Lower lobe of right lung (tissue), 2 donors: ENCODE results near the gene SYNPO. TPM values are rescaled to one million over a fixed set of nuclear protein-coding genes. Genes with fewer than 3 reads are reported as not detected.
A peak's percentile ranks its signal among the peaks of the same experiment; 100 is the strongest.

Source experiments
- ATAC-seq, 2 donors: fragments of 200-7000 bp; cut with Tn5 transposase; one replicate each; pipeline ENCODE4 v1.9.1; 2020 to 2022; ENCODE audit warnings: mild to moderate bottlenecking in 2 of 2, moderate library complexity in 2 of 2
- DNase-seq: peaks from one replicate; pipeline ENCODE4 v3.0.0-alpha.2; 2020
- H3K27ac ChIP-seq: fragments of 200-600 bp; one replicate; pipeline ENCODE4 v1.8.0; 2022
- H3K27me3 ChIP-seq: fragments of 200-600 bp; one replicate; pipeline ENCODE4 v1.8.0; 2022; ENCODE audit warnings: low read depth
- H3K36me3 ChIP-seq: fragments of 200-600 bp; one replicate; pipeline ENCODE4 v1.8.0; 2022; ENCODE audit warnings: mild to moderate bottlenecking
- H3K4me1 ChIP-seq: fragments of 200-600 bp; one replicate; pipeline ENCODE4 v1.8.0; 2022
- H3K4me3 ChIP-seq: fragments of 200-600 bp; one replicate; pipeline ENCODE4 v1.8.0; 2022; ENCODE audit warnings: mild to moderate bottlenecking
- H3K9me3 ChIP-seq: fragments of 200-600 bp; one replicate; pipeline ENCODE4 v1.8.0; 2022
- intact Hi-C: fragments of 100-400 bp; cut with DNase I; formaldehyde crosslinking; loops from one replicate; pipeline ENCODE4 v1.11.0; 2022
- total RNA-seq: library from RNA; stranded (reverse); fragmentation: NEBNext Ultra II Directional; extraction: Animal tissue kit (Norgen Biotek cat#: 25700); gene quantifications from one replicate; pipeline ENCODE4 v1.2.1, GENCODE V29; 2021
- TF ChIP-seq, protein P1 (sequence below): fragments of 200-600 bp; IDR thresholded peaks from one replicate; pipeline ENCODE4 v1.8.0; 2022; ENCODE audit warnings: antibody characterized with exemption, mild to moderate bottlenecking
- donor health status: DM: no; HTN: yes; CAD: no; lungs with severe emphysema.

Gene SYNPO
- total RNA-seq, 1 donor from 2014 or later, result 90.6 TPM

DNA sequence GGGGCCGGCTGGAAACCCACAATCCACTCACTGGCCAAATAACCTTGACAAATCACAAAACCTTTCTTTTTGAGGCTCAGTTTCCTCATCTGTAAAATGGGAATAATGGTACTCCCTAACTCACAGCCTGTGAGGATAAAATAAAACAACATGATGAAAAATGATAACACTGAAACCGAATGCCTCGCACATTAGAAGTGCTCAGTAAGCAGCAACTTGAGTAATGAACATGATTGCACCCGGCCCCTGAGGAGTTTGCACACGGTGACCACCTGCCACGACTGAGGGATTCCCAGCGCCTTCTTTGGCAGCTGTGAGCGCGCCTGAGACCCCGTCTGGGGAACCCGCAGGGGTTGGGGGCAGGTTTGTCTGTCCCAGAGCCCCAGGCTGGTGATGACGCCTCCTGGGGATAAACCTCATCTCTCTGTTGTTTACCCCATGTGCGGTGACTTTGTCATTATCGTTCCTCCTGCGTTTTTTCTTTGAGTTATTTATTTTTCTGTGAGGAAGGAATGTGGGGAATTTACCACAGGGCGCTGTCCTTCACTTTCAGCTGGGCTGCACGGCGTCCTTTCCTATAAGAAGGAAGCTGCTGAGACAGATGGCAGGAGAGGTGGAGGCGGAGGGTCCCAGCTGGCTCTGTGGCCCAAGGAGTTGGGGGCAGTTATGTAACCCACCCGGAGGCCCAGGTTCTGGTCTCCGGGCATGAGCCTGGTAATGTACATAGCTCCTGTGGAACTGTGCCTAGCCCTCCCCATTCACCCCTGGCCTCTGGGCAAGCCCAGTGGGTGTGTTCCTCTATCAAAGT is 3.0 kb upstream of the SYNPO start:
- Histone ChIP-seq H3K27ac (peak overlapping the region; percentile 79), H3K27me3 (no peaks in the 10 kb centered on the region), H3K4me3 (peak overlapping the region; percentile 20), H3K9me3 (no peaks in the 10 kb centered on the region), H3K4me1 (peaks cover 79% of the 10 kb centered on the region), H3K36me3 (no peaks in the 10 kb centered on the region)
- ATAC-seq, result peak; percentile 31 to 48
- TF ChIP-seq, protein P1, sequence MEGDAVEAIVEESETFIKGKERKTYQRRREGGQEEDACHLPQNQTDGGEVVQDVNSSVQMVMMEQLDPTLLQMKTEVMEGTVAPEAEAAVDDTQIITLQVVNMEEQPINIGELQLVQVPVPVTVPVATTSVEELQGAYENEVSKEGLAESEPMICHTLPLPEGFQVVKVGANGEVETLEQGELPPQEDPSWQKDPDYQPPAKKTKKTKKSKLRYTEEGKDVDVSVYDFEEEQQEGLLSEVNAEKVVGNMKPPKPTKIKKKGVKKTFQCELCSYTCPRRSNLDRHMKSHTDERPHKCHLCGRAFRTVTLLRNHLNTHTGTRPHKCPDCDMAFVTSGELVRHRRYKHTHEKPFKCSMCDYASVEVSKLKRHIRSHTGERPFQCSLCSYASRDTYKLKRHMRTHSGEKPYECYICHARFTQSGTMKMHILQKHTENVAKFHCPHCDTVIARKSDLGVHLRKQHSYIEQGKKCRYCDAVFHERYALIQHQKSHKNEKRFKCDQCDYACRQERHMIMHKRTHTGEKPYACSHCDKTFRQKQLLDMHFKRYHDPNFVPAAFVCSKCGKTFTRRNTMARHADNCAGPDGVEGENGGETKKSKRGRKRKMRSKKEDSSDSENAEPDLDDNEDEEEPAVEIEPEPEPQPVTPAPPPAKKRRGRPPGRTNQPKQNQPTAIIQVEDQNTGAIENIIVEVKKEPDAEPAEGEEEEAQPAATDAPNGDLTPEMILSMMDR, result no peak
- no peak for DNase-seq
- intact Hi-C loops, result no loop called here

- no peak for ATAC-seq
- Histone ChIP-seq H3K27ac (peak overlapping the region; percentile 79), H3K36me3 (no peaks in the 10 kb centered on the region), H3K27me3 (no peaks in the 10 kb centered on the region), H3K4me3 (peak overlapping the region; percentile 20), H3K4me1 (peaks cover 81% of the 10 kb centered on the region), H3K9me3 (no peaks in the 10 kb centered on the region)
- TF ChIP-seq, protein P1, result no peak
- DNase-seq, result no peak
- intact Hi-C loops, result no loop called here
Measured at GRCh38 chr5:150638053-150638444, 2.4 kb upstream of the SYNPO start.

DNA sequence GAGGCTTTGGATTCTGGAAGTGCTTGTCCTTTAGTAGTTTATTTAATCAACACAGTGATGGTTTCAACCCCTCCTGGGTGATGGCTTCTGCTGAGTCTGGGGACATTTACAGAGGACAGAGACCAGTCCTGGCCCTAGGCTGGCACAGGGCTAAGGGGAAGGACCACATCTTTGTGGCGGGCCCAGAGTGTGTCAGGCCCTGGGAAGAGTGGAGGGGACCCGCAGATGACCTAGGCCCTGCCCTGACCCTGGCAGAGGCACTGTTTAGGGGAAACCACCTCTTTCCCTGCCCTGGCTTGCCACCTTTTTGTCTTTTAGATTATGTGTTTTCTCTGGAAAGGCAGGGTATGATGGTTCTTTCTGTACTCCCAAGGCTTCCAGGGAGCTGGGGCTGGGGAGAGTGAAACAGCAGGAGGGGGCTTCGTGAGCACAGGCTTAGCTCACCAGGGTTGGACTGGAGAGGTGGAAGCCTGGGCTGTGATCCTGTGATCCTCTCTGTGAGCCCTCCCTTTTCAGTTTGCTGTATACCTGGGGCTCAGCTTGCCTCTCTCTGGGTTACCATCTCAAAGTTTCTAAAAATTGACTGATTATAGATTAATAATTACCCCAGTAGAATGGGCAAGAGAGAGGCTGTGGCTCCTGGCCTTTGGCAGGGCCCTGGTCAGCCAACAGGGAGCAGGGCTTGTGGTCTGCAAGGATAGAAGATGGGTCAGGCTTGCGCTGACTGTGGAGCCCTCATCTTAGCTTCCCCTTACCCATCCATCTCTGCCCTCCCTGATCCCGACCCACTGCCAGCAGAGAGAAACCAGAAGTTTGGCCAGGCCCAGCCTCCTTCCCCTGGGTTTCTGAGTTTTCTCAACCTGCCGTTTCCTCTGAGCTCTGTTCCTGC is 1.7 kb upstream of the SYNPO start:
- no peak for DNase-seq
- intact Hi-C loops, result no loop called here

GRCh38 chr5:150639377-150639692 is 1.1 kb upstream of the SYNPO start:
- Histone ChIP-seq H3K27ac (peak overlapping the region; percentile 79), H3K36me3 (no peaks in the 10 kb centered on the region), H3K27me3 (no peaks in the 10 kb centered on the region), H3K4me1 (peaks cover 94% of the 10 kb centered on the region), H3K4me3 (no peak overlapping the region), H3K9me3 (no peaks in the 10 kb centered on the region)
- DNase-seq, result no peak
- intact Hi-C loops, result no loop called here
- TF ChIP-seq, protein P1, result no peak
- no peak for ATAC-seq

More for the DNA sequence above, 1.7 kb upstream of the SYNPO start:
- TF ChIP-seq, protein P1, result no peak
- no peak overlapping the region for H3K4me3 ChIP-seq
- no peaks in the 10 kb centered on the region for H3K36me3 ChIP-seq
- peaks cover 88% of the 10 kb centered on the region for H3K4me1 ChIP-seq
- no peak for ATAC-seq
- H3K9me3 ChIP-seq, result no peaks in the 10 kb centered on the region
- no peaks in the 10 kb centered on the region for H3K27me3 ChIP-seq
- peak overlapping the region; percentile 79 for H3K27ac ChIP-seq

DNA sequence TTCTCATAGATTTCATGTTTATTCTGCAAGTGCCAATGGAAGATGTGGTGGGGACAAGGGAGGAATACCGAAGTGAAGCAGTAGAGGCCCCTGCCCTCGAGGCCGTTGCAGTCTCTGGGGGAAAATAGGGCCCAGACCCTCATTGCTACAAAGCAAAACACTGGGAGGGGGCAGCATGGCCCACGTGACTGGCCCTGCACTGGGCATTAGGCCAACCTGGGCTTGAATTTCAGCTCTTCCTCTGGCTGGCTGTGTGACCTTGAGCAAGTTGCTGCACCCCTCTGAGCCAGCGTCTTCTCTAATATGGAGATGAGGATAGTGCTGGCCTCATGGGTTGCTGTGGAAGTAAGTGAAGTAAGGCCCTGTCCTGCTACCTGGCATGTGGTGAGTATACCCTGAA is 709 bp upstream of the SYNPO start:
- Histone ChIP-seq H3K27me3 (no peaks in the 10 kb centered on the region), H3K9me3 (no peaks in the 10 kb centered on the region), H3K4me3 (no peak overlapping the region), H3K27ac (peak overlapping the region; percentile 79), H3K4me1 (peaks cover 98% of the 10 kb centered on the region), H3K36me3 (no peaks in the 10 kb centered on the region)
- ATAC-seq, result no peak
- intact Hi-C loops, result no loop called here
- TF ChIP-seq, protein P1, result no peak
- DNase-seq, result no peak
